Activated T-cell treated with anti-CD3 and anti-CD28 coated beads, Interleukin-2, amount 50 U/mL, for 24 hours (primary cell): ENCODE data around the gene TNFAIP8L2.
"Not testable (repeated sequence)": the region's sequence is repeated elsewhere in the genome, so short reads cannot be mapped to it uniquely, and the experiment has no call there.

Source experiments
- DNase-seq: peaks from one replicate; pipeline ENCODE4 v3.0.0-alpha.2; 2020
- H3K27ac Mint-ChIP-seq: 2 replicates; pipeline ENCODE4 v1.8.0; 2020; ENCODE audit warnings: mild to moderate bottlenecking, mixed read lengths
- H3K27me3 Mint-ChIP-seq: 2 replicates; pipeline ENCODE4 v1.8.0; 2020; ENCODE audit warnings: mixed read lengths
- H3K36me3 Mint-ChIP-seq: 2 replicates; pipeline ENCODE4 v1.8.0; 2020; ENCODE audit warnings: low read depth, mixed read lengths
- H3K4me1 Mint-ChIP-seq: 2 replicates; pipeline ENCODE4 v1.8.0; 2020; ENCODE audit warnings: low read depth, mixed read lengths
- H3K4me3 Mint-ChIP-seq: 2 replicates; pipeline ENCODE4 v1.8.0; 2020; ENCODE audit warnings: mild to moderate bottlenecking, moderate library complexity, mixed read lengths
- H3K9me3 Mint-ChIP-seq: 2 replicates; pipeline ENCODE4 v1.8.0; 2020; ENCODE audit warnings: mixed read lengths

The TNFAIP8L2 gene

GRCh38 chr1:151192047-151192446 lies 35.6 kb downstream of the TNFAIP8L2 start:
- no peaks in the 10 kb centered on the region for H3K27me3 Mint-ChIP-seq
- H3K9me3 Mint-ChIP-seq = no peaks in the 10 kb centered on the region
- H3K27ac Mint-ChIP-seq = no peak overlapping the region
- no peak for DNase-seq
- no peak overlapping the region for H3K4me3 Mint-ChIP-seq
- peaks cover 10% of the 10 kb centered on the region for H3K36me3 Mint-ChIP-seq
- peaks cover 31% of the 10 kb centered on the region for H3K4me1 Mint-ChIP-seq

DNA sequence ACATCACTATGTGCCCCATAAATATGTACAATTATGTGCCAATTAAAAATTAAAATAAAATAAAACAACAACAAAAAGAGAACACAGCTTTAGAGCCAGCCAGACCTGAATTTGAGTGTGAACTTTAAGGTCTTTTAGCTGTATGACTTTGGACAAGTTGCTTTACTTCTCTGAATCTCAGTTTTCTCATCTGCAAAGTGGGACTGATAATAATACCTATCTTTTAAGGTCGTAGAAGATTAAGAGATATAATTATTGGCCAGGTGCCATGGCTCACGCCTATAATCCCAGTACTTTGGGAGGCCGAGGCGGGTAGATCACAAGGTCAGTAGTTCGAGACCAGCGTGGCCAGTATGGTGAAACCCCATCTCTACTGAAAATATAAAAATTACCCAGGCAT lies 36.9 kb downstream of the TNFAIP8L2 start:
- Mint-ChIP-seq H3K27ac (no peak overlapping the region), H3K4me1 (peaks cover 32% of the 10 kb centered on the region), H3K27me3 (no peaks in the 10 kb centered on the region), H3K9me3 (no peaks in the 10 kb centered on the region), H3K4me3 (no peak overlapping the region), H3K36me3 (peaks cover 8% of the 10 kb centered on the region)
- DNase-seq = no peak

DNA sequence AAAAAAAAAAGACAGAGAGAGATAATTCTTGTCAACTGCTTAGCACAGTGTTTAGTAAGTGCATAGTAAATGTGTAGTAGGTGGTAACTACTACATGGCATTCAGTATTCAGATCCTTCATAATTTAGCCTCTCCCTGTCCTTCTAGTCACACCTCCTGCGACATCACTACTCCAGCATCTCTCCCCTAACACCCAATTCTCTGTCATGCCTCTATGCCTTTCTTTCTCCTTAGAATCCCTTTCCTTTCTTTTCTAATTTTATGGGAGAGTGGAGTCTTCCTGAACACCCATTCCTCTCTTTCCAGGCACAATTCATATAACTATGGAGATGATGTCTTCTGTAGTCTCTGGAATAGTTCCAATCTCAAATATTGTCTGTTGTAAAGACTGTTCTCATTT lies 37.4 kb downstream of the TNFAIP8L2 start:
- DNase-seq = no peak
- Mint-ChIP-seq H3K36me3 (peaks cover 14% of the 10 kb centered on the region), H3K27ac (no peak overlapping the region), H3K27me3 (no peaks in the 10 kb centered on the region), H3K4me1 (peaks cover 28% of the 10 kb centered on the region), H3K9me3 (no peaks in the 10 kb centered on the region), H3K4me3 (no peak overlapping the region)

DNA sequence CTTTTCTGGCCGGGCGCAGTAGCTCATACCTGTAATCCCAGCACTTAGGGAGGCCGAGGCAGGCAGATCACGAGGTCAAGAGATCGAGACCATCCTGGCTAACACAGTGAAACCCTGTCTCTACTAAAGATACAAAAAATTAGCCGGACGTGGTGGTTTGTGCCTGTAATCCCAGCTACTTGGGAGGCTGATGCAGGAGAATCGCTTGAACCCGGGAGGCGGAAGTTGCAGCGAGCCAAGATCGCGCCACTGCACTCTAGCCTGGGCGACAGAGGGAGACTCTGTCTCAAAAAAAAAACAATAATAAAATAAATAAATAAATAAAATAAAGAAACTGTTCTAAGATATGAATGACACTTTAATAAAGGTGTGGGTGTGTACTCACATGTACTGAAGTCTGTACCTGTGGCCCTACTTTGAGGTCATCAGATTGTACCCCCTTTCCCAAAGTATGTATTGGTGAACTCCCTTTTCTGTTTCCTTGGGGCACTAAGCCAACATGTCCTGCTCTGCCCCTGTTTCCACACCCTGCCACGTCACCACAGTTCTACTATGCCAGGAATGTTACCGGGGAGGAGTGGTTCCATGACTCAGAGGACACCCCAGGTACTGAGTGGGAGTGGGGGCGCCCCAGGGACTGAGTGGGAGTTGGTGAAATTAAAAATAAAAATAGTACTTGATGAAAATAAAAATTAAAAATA lies 38.6 kb downstream of the TNFAIP8L2 start:
- peaks cover 18% of the 10 kb centered on the region for H3K36me3 Mint-ChIP-seq
- not testable (repeated sequence) for DNase-seq, H3K9me3 Mint-ChIP-seq, H3K4me3 Mint-ChIP-seq, H3K27ac Mint-ChIP-seq, H3K27me3 Mint-ChIP-seq
- peaks cover 30% of the 10 kb centered on the region for H3K4me1 Mint-ChIP-seq

GRCh38 chr1:151196292-151196800 lies 39.9 kb downstream of the TNFAIP8L2 start:
- DNase-seq = peak; percentile 46
- no peaks in the 10 kb centered on the region for H3K27me3 Mint-ChIP-seq
- peaks cover 29% of the 10 kb centered on the region for H3K4me1 Mint-ChIP-seq
- no peaks in the 10 kb centered on the region for H3K9me3 Mint-ChIP-seq
- H3K36me3 Mint-ChIP-seq = peaks cover 25% of the 10 kb centered on the region
- peak overlapping the region; percentile 42 for H3K4me3 Mint-ChIP-seq
- H3K27ac Mint-ChIP-seq = no peak overlapping the region

- peak overlapping the region; percentile 92 for H3K4me3 Mint-ChIP-seq
- DNase-seq = no peak
- H3K36me3 Mint-ChIP-seq = peaks cover 36% of the 10 kb centered on the region
- peak overlapping the region; percentile 98 for H3K27ac Mint-ChIP-seq
- H3K9me3 Mint-ChIP-seq = no peaks in the 10 kb centered on the region
- H3K4me1 Mint-ChIP-seq = peaks cover 39% of the 10 kb centered on the region
- no peaks in the 10 kb centered on the region for H3K27me3 Mint-ChIP-seq
Measured at GRCh38 chr1:151197863-151198253, 41.4 kb downstream of the TNFAIP8L2 start.

DNA sequence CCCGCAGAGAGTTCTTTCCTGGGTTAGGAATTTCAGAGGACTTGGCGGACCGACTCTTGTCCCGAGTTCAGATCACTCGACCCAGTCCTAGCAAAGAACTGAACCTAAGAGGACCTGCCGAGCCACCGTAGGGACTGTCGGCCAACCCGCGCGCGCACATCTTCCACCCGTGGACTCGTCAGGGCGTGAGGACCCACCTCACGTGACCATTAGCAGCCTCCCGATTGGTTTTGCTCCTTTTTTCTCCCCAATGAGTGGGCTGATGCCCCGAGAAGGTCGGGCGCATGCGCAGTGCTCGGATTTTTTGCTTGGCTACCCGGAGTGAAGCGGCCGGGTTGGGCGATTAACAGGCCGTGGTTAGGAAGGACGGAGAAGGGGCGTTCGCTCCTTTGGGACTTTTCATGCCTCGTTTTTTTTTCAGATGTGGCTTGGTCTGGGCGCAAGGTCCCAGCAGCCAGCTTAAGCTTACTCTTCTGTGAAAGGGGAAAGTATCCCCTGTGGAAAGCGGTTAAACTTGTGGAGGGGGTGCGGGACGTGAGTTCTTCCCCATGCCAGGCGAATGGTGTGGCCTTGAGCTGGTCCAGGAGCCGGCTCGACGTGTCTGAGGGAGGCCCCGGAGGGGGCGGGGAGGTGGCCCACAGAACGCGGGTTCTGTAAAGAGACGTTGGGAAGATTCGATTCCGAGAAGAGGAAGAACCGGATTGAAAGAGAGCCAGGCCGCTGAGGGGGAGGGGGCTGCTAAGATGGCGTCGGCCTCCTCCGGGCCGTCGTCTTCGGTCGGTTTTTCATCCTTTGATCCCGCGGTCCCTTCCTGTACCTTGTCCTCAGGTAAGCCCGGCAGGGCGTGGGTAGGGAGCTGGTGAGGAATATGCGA lies 42.0 kb downstream of the TNFAIP8L2 start, which contains the start of gene PIP5K1A:
TSS of gene PIP5K1A (plus strand) at position 299 of the 874 bp plus-strand sequence. CDS start at position 744, 445 bp downstream.
- Mint-ChIP-seq H3K4me3 (peak within 1 kb of the TSS; percentile 92), H3K4me1 (peaks cover 41% of the 10 kb centered on the region), H3K27ac (peak within 1 kb of the TSS; percentile 98), H3K36me3 (peaks cover 41% of the 10 kb centered on the region), H3K27me3 (no peaks in the 10 kb centered on the region), H3K9me3 (no peaks in the 10 kb centered on the region)
- peak; percentile 96 for DNase-seq

GRCh38 chr1:151199873-151200581 lies 43.6 kb downstream of the TNFAIP8L2 start:
- Mint-ChIP-seq H3K4me1 (peaks cover 49% of the 10 kb centered on the region), H3K27me3 (no peaks in the 10 kb centered on the region), H3K9me3 (no peaks in the 10 kb centered on the region), H3K4me3 (peak overlapping the region; percentile 92), H3K27ac (peak overlapping the region; percentile 98), H3K36me3 (peaks cover 56% of the 10 kb centered on the region)
- no peak for DNase-seq

GRCh38 chr1:151205381-151205965 lies 49.0 kb downstream of the TNFAIP8L2 start:
- H3K4me3 Mint-ChIP-seq, DNase-seq, H3K9me3 Mint-ChIP-seq, H3K27me3 Mint-ChIP-seq: not testable (repeated sequence)
- Mint-ChIP-seq H3K4me1 (peaks cover 35% of the 10 kb centered on the region), H3K36me3 (peaks cover 85% of the 10 kb centered on the region), H3K27ac (peak overlapping the region; percentile 50)
